GM19468 (cell line): Measurements from ENCODE around the gene RASL12.
"Not testable (repeated sequence)": the region's sequence is repeated elsewhere in the genome, so short reads cannot be mapped to it uniquely, and the experiment has no call there.

Experiments used
- ATAC-seq: cut with Tn5 transposase; IDR thresholded peaks from one replicate; pipeline ENCODE4 v1.9.1; 2021; ENCODE audit warnings: mild to moderate bottlenecking, moderate library complexity, moderate number of reproducible peaks; ENCODE audit not compliant: unreplicated experiment; ENCODE audit errors: extremely low read depth

Gene RASL12

GRCh38 chr15:65067645-65068402 is at the start of gene RASL12:
RASL12 (minus strand) TSS chr15:65067991; CDS start chr15:65067835, 156 bp downstream.
- ATAC-seq = no peak

GRCh38 chr15:65115542-65115941 is 47.8 kb upstream of the RASL12 start:
- ATAC-seq = no peak

- ATAC-seq = no peak
These were observed 47.3 kb upstream of the RASL12 start, which contains the start of gene UBAP1L for GRCh38 chr15:65115086-65115485. UBAP1L (minus strand) TSS chr15:65115200; CDS start chr15:65106215, 8,985 bp downstream.

- no peak for ATAC-seq
These were observed 43.0 kb upstream of the RASL12 start for GRCh38 chr15:65110676-65111292.

GRCh38 chr15:65106011-65106590 is 38.3 kb upstream of the RASL12 start:
- ATAC-seq = no peak

- ATAC-seq = no peak
These were observed 37.2 kb upstream of the RASL12 start for GRCh38 chr15:65105038-65105437.

GRCh38 chr15:65102912-65103311 is 35.1 kb upstream of the RASL12 start:
- no peak for ATAC-seq

- no peak for ATAC-seq
These were observed 34.3 kb upstream of the RASL12 start for GRCh38 chr15:65101891-65102708.

GRCh38 chr15:65101411-65101890 is 33.7 kb upstream of the RASL12 start:
- no peak for ATAC-seq

GRCh38 chr15:65100442-65100841 is 32.7 kb upstream of the RASL12 start:
- ATAC-seq = no peak

GRCh38 chr15:65099801-65100200 is 32.0 kb upstream of the RASL12 start:
- not testable (repeated sequence) for ATAC-seq

GRCh38 chr15:65099336-65099735 is 31.5 kb upstream of the RASL12 start:
- no peak for ATAC-seq

GRCh38 chr15:65097651-65098263 is 30.0 kb upstream of the RASL12 start:
- ATAC-seq = no peak

GRCh38 chr15:65096481-65097385 is 28.9 kb upstream of the RASL12 start:
- ATAC-seq = no peak

- no peak for ATAC-seq
These were observed 27.9 kb upstream of the RASL12 start for GRCh38 chr15:65095747-65096104.

- ATAC-seq = no peak
These were observed 27.4 kb upstream of the RASL12 start for GRCh38 chr15:65095011-65095746.

- ATAC-seq = no peak
These were observed 26.7 kb upstream of the RASL12 start for GRCh38 chr15:65094294-65094995.

GRCh38 chr15:65093793-65094170 is 26.0 kb upstream of the RASL12 start:
- not testable (repeated sequence) for ATAC-seq
